A673 (cell line): ENCODE measurements around the gene NSMCE4A.

Experiments
- CTCF ChIP-seq: fragments of 300-800, 200-600 bp; sonication (generic); conservative IDR thresholded peaks from 2 replicates; pipeline ENCODE4 v1.5.1; 2017; ENCODE audit warnings: low read depth, mild to moderate bottlenecking, antibody characterized with exemption, low read length, moderate library complexity, mixed read lengths
- EZH2 ChIP-seq: fragments of 200-600 bp; sonication (generic); IDR thresholded peaks from 2 replicates; pipeline ENCODE4 v1.6.1; 2017; ENCODE audit warnings: borderline replicate concordance, low read depth, mild to moderate bottlenecking, mixed read lengths, antibody characterized with exemption, low read length; ENCODE audit not compliant: poor library complexity, severe bottlenecking

- TF ChIP-seq CTCF, result no peak
- no peak for TF ChIP-seq EZH2
Observed at GRCh38 chr10:121927841-121928527, 47.0 kb downstream of the NSMCE4A start, which contains the start of gene ATE1.
